Neuronal stem cell (in vitro differentiated cells): ENCODE results near the gene LSP1. TPM values are rescaled to one million over a fixed set of nuclear protein-coding genes. Genes with fewer than 3 reads are reported as not detected.

ENCODE experiments used
- small RNA-seq: library from polyadenylated mRNA; stranded (forward); fragments of <200 nt; extraction: miRNeasy Mini kit (QIAGEN cat#:217004); gene quantifications from one replicate; pipeline ENCODE3, GENCODE V24; 2013; ENCODE audit not compliant: insufficient read depth

Gene LSP1

Small RNAs within 50 kb of the gene (small RNA-seq; reads per million reads assigned to genes)
- gene AC051649.1 (not detected), gene MIR4298 (not detected)
